Keratinocyte (primary cell): ENCODE data around the gene WDR89. TPM values are rescaled to one million over a fixed set of nuclear protein-coding genes. Genes with fewer than 3 reads are reported as not detected.

Experiments
- DNase-seq: peaks from one replicate; pipeline ENCODE4 v3.0.0-alpha.2; 2011; ENCODE audit warnings: low read depth, missing footprints, low spot score
- FAIRE-seq: peaks from 2 replicates; lab custom pipeline; 2011; peaks lifted over from hg19 to GRCh38; lab: Jason Lieb, UNC
- H2AFZ ChIP-seq: 2 replicates; pipeline ENCODE4 v1.6.0; 2012; ENCODE audit warnings: low read length, control low read depth, inconsistent platforms; ENCODE audit not compliant: control insufficient read depth
- H3K27ac ChIP-seq: 2 replicates; pipeline ENCODE4 v1.5.1; 2011; ENCODE audit warnings: low read length; ENCODE audit not compliant: control insufficient read depth, insufficient read depth
- H3K27me3 ChIP-seq: 3 replicates; pipeline ENCODE4 v1.6.0; 2011; ENCODE audit warnings: low read length; ENCODE audit not compliant: control insufficient read depth, insufficient read depth; ENCODE audit errors: extremely low read depth
- H3K36me3 ChIP-seq, 2 experiments: 2 replicates in 1 of 2; 3 replicates in 1 of 2; pipeline ENCODE4 v1.5.1; 2011; ENCODE audit warnings: low read length in 2 of 2, mild to moderate bottlenecking in 1 of 2; ENCODE audit not compliant: control insufficient read depth in 2 of 2, insufficient read depth in 2 of 2; ENCODE audit errors: extremely low read depth in 1 of 2
- H3K4me1 ChIP-seq: 3 replicates; pipeline ENCODE4 v1.5.1; 2011; ENCODE audit warnings: low read length; ENCODE audit not compliant: control insufficient read depth, insufficient read depth; ENCODE audit errors: extremely low read depth
- H3K4me2 ChIP-seq: 3 replicates; pipeline ENCODE4 v1.6.0; 2011; ENCODE audit warnings: low read depth, low read length; ENCODE audit not compliant: control insufficient read depth, insufficient read depth; ENCODE audit errors: extremely low read depth
- H3K4me3 ChIP-seq, 3 experiments: fragments of 200-600 bp in 1 of 3; sonication (generic) in 1 of 3; 2 replicates in 2 of 3; 3 replicates in 1 of 3; pipeline ENCODE4 v1.5.1; 2011 to 2016; ENCODE audit warnings: low read length in 3 of 3, mild to moderate bottlenecking in 3 of 3, control low read depth in 2 of 3, inconsistent platforms in 1 of 3, low read depth in 1 of 3, mixed read lengths in 1 of 3, mixed run types in 1 of 3, moderate library complexity in 1 of 3; ENCODE audit not compliant: control insufficient read depth in 2 of 3, insufficient read depth in 2 of 3; ENCODE audit errors: extremely low read depth in 1 of 3
- H3K79me2 ChIP-seq: 2 replicates; pipeline ENCODE4 v1.6.0; 2012; ENCODE audit warnings: low read length; ENCODE audit not compliant: control insufficient read depth, insufficient read depth
- H3K9ac ChIP-seq: 3 replicates; pipeline ENCODE4 v1.6.0; 2011; ENCODE audit warnings: low read length; ENCODE audit not compliant: control insufficient read depth, insufficient read depth; ENCODE audit errors: extremely low read depth
- H3K9me1 ChIP-seq: 3 replicates; pipeline ENCODE4 v1.6.0; 2011; ENCODE audit warnings: low read length; ENCODE audit not compliant: control insufficient read depth, insufficient read depth; ENCODE audit errors: extremely low read depth
- H3K9me3 ChIP-seq: 2 replicates; pipeline ENCODE4 v1.5.1; 2012; ENCODE audit warnings: low read depth, low read length; ENCODE audit not compliant: control insufficient read depth
- H4K20me1 ChIP-seq: 3 replicates; pipeline ENCODE4 v1.6.0; 2011; ENCODE audit warnings: low read length; ENCODE audit not compliant: control insufficient read depth, insufficient read depth; ENCODE audit errors: extremely low read depth
- EZH2 ChIP-seq: IDR thresholded peaks from one replicate; pipeline ENCODE4 v1.6.1; 2012; ENCODE audit warnings: inconsistent platforms, mild to moderate bottlenecking, low read length, moderate library complexity
- dilution Hi-C: fragments of 300-500 bp; cut with MboI; formaldehyde crosslinking; loops from one replicate; pipeline ENCODE4 v1.7.0; 2020; ENCODE audit warnings: low sequenced_read_pairs; ENCODE audit not compliant: extremely low pct_ligation_motif_present
- polyA plus RNA-seq, 5 experiments: library from polyadenylated mRNA; depleted of rRNA in 3 of 5; stranded (reverse) in 3 of 5; stranded (forward) in 1 of 5; unstranded in 1 of 5; fragments of >200 nt; gene quantifications; 1 replicate in 1 of 5; 2 replicates in 3 of 5; 3 replicates in 1 of 5; pipeline versions ENCODE4 v1.2.1 to v1.2.3, GENCODE V29; 2011 to 2012; ENCODE audit warnings: missing spikeins in 2 of 5, low read depth in 1 of 5, low replicate concordance in 1 of 5
- TF ChIP-seq, protein P1 (sequence below), 3 experiments: IDR thresholded peaks in 1 of 3; conservative IDR thresholded peaks in 1 of 3; optimal IDR thresholded peaks in 1 of 3; 2 replicates in 2 of 3; 3 replicates in 1 of 3; pipeline versions ENCODE3 to v1.5.1; 2011; ENCODE audit warnings: low read length in 3 of 3, mild to moderate bottlenecking in 3 of 3, moderate library complexity in 2 of 3, control low read depth in 1 of 3, inconsistent platforms in 1 of 3; ENCODE audit not compliant: insufficient read depth in 2 of 3; ENCODE audit errors: extremely low read depth in 1 of 3

The WDR89 gene
- polyA plus RNA-seq, 1 donor (not counting 4 experiments of a cell fraction or from before 2014, with no cell fraction given): 14.3 TPM

- Histone ChIP-seq H3K9me1 (no peaks in the 10 kb centered on the region), H3K27me3 (no peaks in the 10 kb centered on the region), H2AFZ (no peak overlapping the region), H3K79me2 (peaks cover 26% of the 10 kb centered on the region), H3K9me3 (no peaks in the 10 kb centered on the region), H3K36me3 (peaks cover 1 to 4% of the 10 kb centered on the region in 2 experiments), H4K20me1 (no peaks in the 10 kb centered on the region), H3K4me3 (no peak overlapping the region), H3K9ac (no peak overlapping the region), H3K4me2 (peak overlapping the region; percentile 8), H3K4me1 (peaks cover 12% of the 10 kb centered on the region), H3K27ac (peak overlapping the region; percentile 42)
- no peak for FAIRE-seq
- no peak for DNase-seq
- dilution Hi-C loops: no loop called here
- TF ChIP-seq, protein P1, sequence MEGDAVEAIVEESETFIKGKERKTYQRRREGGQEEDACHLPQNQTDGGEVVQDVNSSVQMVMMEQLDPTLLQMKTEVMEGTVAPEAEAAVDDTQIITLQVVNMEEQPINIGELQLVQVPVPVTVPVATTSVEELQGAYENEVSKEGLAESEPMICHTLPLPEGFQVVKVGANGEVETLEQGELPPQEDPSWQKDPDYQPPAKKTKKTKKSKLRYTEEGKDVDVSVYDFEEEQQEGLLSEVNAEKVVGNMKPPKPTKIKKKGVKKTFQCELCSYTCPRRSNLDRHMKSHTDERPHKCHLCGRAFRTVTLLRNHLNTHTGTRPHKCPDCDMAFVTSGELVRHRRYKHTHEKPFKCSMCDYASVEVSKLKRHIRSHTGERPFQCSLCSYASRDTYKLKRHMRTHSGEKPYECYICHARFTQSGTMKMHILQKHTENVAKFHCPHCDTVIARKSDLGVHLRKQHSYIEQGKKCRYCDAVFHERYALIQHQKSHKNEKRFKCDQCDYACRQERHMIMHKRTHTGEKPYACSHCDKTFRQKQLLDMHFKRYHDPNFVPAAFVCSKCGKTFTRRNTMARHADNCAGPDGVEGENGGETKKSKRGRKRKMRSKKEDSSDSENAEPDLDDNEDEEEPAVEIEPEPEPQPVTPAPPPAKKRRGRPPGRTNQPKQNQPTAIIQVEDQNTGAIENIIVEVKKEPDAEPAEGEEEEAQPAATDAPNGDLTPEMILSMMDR (optimal IDR thresholded peaks at IDR 0.05 in 1 of 3, IDR thresholded peaks at IDR 0.05 in 1 of 3, conservative IDR thresholded peaks at IDR 0.05 in 1 of 3; ENCODE audit: extremely low read depth in 1 of 3, insufficient read depth in 2 of 3, low read length in 3 of 3): no peak
- TF ChIP-seq EZH2: no peak
These were observed 26.9 kb downstream of the WDR89 start for GRCh38 chr14:63614679-63615363.

DNA sequence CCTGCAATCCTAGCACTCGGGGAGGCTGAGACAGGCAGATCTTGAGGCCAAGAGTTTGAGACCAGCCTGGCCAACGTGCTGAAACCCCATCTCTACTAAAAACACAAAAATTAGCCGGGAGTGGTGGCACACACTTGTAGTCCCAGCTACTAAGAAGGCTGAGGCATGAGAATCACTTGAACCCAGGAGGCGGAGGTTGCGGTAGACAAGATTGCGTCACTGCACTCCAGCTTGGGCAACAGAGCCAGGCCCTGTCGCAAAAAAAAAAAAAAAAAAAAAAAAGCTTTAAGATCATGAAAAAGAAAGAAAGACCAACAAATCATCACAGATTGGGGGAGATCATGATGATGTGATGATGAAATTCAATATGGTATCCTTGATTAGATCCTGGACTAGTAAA lies 30.6 kb downstream of the WDR89 start:
- FAIRE-seq (no peak), DNase-seq (no peak)
- peaks cover 16% of the 10 kb centered on the region for H3K79me2 ChIP-seq
- H4K20me1 ChIP-seq: no peaks in the 10 kb centered on the region
- no peaks in the 10 kb centered on the region for H3K9me1 ChIP-seq
- TF ChIP-seq EZH2: no peak
- TF ChIP-seq, protein P1 (optimal IDR thresholded peaks at IDR 0.05 in 1 of 3, IDR thresholded peaks at IDR 0.05 in 1 of 3, conservative IDR thresholded peaks at IDR 0.05 in 1 of 3; ENCODE audit: extremely low read depth in 1 of 3, insufficient read depth in 2 of 3, low read length in 3 of 3): no peak
- no peaks in the 10 kb centered on the region for H3K27me3 ChIP-seq
- dilution Hi-C loops: no loop called here
- no peak overlapping the region for H3K4me3 ChIP-seq
- H3K27ac ChIP-seq: no peak overlapping the region
- H3K4me1 ChIP-seq: peaks cover 12% of the 10 kb centered on the region
- peaks cover 1 to 4% of the 10 kb centered on the region in 2 experiments for H3K36me3 ChIP-seq
- no peak overlapping the region for H3K9ac ChIP-seq
- no peak overlapping the region for H2AFZ ChIP-seq
- no peak overlapping the region for H3K4me2 ChIP-seq
- no peaks in the 10 kb centered on the region for H3K9me3 ChIP-seq
